A549 (cell line): ENCODE data around the gene DNAJB5.

Experiments
- CBX8 ChIP-seq: fragments of 200-600 bp; sonication (generic); IDR thresholded peaks from 2 replicates; pipeline ENCODE4 v1.6.1; 2016
- CHD4 ChIP-seq: fragments of 200-600 bp; sonication (generic); IDR thresholded peaks from 2 replicates; pipeline ENCODE4 v1.6.1; 2016; ENCODE audit warnings: antibody characterized with exemption, mild to moderate bottlenecking, borderline replicate concordance
- EP300 ChIP-seq, 2 experiments: fragments of >200 bp; sonication (Bioruptor Twin); formaldehyde crosslinking; IDR thresholded peaks; 2 replicates in 1 of 2; 3 replicates in 1 of 2; pipeline ENCODE4 v1.6.1; 2016 to 2017
- HDAC2 ChIP-seq: fragments of 200-600 bp; sonication (generic); IDR thresholded peaks from 2 replicates; pipeline ENCODE4 v1.6.1; 2016
- JUNB ChIP-seq: fragments of >200 bp; sonication (Bioruptor Twin); formaldehyde crosslinking; IDR thresholded peaks from 2 replicates; pipeline ENCODE4 v1.6.1; 2016
- KDM1A ChIP-seq: fragments of 200-600 bp; sonication (generic); IDR thresholded peaks from 2 replicates; pipeline ENCODE4 v1.6.1; 2016; ENCODE audit warnings: low read depth, mild to moderate bottlenecking
- MAX ChIP-seq: IDR thresholded peaks from 2 replicates; pipeline ENCODE4 v1.6.1; 2012
- SMC3 ChIP-seq: fragments of >200 bp; sonication (Bioruptor Twin); formaldehyde crosslinking; IDR thresholded peaks from 3 replicates; pipeline ENCODE4 v1.6.1; 2018; ENCODE audit warnings: inconsistent platforms
- ZNF302 ChIP-seq: fragments of 250-450 bp; sonication (Bioruptor Pico); IDR thresholded peaks from 2 replicates; pipeline ENCODE4 v1.9.0; 2021; ENCODE audit warnings: inconsistent platforms, mild to moderate bottlenecking, moderate library complexity
- TF ChIP-seq, protein P1 (sequence below): fragments of >200 bp; sonication (Bioruptor Twin); formaldehyde crosslinking; IDR thresholded peaks from 3 replicates; pipeline ENCODE4 v1.5.1; 2016

GRCh38 chr9:35014517-35014916, 25.0 kb downstream of the DNAJB5 start:
- no peak for TF ChIP-seq CBX8
- TF ChIP-seq HDAC2 = no peak
- TF ChIP-seq KDM1A = no peak
- TF ChIP-seq CHD4 = no peak
- TF ChIP-seq JUNB = no peak
- TF ChIP-seq, protein P1, sequence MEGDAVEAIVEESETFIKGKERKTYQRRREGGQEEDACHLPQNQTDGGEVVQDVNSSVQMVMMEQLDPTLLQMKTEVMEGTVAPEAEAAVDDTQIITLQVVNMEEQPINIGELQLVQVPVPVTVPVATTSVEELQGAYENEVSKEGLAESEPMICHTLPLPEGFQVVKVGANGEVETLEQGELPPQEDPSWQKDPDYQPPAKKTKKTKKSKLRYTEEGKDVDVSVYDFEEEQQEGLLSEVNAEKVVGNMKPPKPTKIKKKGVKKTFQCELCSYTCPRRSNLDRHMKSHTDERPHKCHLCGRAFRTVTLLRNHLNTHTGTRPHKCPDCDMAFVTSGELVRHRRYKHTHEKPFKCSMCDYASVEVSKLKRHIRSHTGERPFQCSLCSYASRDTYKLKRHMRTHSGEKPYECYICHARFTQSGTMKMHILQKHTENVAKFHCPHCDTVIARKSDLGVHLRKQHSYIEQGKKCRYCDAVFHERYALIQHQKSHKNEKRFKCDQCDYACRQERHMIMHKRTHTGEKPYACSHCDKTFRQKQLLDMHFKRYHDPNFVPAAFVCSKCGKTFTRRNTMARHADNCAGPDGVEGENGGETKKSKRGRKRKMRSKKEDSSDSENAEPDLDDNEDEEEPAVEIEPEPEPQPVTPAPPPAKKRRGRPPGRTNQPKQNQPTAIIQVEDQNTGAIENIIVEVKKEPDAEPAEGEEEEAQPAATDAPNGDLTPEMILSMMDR = no peak
- no peak for TF ChIP-seq ZNF302
- TF ChIP-seq SMC3 = no peak
- no peak for TF ChIP-seq MAX
- no peak for TF ChIP-seq EP300 (IDR thresholded peaks at IDR 0.05)
